GM18519 (cell line): ENCODE data around the gene FOXE1.

Experiments
- ATAC-seq: cut with Tn5 transposase; IDR thresholded peaks from one replicate; pipeline ENCODE4 v1.9.1; 2021; ENCODE audit warnings: mild to moderate bottlenecking, moderate library complexity; ENCODE audit not compliant: unreplicated experiment, low FRiP score

FOXE1 gene

DNA sequence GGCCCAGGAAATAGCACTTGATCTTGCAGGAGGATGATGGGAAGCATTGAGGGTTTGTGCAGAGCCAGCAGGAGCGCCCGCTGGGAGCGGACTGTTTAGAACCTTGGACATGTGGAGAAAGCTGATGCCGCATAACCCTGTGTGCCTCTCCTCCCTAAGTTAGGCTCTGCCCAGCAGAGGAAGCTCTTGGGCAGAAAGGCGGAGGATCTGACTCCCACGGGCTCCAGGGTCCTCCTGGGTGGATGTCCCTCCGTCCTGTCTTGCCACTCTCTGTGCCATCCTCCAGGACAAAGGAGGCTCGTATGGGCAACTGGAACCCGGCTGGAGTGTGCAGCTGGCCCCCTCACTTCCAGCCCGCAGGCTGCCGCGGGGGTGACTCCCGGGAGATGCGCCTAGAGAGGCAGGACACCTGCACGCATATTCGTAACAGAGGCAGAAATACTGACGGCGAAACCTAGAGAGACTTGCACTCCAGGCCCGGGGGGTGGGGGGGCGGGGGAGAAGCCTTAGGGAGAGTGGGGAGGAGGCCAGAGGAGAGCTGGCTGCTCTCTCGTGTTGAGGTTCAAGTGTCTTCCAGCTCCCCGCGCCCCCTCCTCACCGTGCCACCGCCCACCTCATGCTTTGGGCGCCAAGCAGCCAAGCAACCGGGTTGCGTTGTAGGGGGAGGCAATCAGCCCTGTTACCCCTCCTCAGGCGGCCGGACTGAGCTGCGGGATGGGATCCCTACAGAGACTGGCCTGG, 5.4 kb upstream of the FOXE1 start:
- ATAC-seq, result no peak

DNA sequence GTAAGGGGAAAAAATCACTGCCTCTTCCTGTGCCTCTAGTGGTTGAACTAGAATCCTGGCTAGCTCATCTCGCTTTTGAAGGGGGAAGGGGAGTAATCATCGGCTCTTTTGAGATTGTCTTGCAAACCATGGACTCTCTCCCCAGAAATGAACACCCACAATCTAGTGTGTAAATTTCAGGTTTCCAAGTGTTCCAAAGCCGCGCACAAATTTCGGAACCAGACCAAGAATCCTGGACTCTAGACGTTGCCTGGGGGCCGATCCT, 4.9 kb upstream of the FOXE1 start:
- ATAC-seq, result no peak

DNA sequence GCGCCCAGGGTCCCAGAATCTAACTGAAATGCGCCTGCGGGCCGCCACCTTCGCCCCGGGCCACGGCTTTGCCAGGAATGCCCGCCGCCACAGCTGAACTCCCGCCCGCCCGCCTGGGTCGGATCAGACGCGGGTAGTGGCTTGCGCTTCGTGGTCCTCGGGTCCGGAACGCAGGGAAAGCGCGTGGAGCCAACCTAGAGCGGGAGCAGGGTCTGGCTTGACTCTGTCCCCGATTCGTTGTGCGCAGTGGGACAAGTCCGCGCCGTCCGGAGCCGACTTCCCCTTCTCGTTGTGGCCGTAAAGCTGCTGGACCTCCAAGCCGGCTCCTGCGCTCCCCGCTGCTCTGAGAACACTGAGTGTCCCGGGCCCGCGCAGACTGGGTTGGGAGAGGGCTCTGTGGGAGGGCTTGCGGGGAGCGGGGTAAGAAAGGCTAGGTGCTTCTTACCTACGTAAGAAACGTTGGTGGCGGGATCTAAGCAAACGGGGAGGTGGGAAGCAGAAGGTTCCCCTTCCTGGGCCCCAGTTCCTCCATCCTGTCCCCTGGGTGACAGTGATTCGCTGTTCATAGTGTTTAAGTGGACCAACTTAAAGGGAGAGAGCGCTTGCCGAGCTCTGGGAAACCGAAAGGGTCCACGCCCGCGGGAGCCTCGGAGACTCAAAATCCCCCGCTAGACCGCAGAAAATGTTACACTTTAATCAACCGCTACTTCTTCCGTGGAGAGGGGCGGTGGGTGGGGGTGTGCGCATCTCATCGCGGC, 4.4 kb upstream of the FOXE1 start:
- ATAC-seq, result no peak

DNA sequence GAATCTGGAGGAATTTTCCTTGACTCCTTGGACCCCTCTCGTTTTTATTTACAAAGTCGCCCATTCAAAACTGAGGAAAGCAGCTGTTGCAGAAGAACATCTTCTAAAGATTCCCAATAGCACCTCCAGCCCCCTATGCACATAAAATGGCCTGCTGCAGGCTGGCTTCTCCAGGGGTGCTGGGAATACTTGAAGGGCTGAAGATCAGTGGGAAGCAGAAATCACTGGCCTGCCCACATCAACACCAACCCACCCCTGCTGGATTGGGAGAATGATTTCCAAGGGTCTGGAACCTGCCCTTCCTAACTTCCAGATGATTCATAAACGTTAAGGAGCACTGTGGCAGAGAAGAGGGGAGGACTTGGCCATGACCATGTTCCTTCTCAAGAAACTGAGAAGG, 3.0 kb upstream of the FOXE1 start:
- ATAC-seq, result no peak

DNA sequence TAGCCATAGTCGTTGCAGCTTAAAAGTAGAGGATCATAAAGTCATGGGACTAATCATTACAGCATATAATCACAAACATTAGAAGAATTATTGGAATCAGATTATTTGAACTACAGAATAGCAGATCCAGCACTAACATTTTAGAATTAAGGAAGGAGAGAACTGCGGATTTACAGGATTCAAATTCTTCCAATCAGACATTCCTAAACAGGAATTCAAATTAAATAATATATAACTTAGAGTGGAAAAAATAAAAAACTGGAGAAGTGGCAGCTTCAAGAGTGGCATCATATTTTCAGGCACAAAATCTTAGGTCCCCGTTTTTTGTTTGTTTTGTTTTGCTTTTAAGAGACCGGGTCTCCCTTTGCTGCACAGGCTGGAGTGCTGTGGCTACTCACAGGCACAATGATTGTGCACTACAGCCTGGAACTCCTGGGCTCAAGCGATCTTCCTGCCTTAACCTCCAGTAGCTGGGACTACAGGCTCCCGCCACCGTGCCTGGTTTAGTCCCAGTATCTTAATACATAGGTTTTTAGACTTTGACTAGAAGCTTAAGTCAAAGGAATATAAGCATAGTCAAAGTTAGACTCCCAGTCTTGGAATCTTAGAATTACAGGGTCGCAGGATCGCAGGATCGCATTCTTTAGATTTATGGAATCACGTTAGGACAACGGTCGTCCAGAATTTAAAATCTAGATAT, 2.1 kb upstream of the FOXE1 start:
- no peak for ATAC-seq

DNA sequence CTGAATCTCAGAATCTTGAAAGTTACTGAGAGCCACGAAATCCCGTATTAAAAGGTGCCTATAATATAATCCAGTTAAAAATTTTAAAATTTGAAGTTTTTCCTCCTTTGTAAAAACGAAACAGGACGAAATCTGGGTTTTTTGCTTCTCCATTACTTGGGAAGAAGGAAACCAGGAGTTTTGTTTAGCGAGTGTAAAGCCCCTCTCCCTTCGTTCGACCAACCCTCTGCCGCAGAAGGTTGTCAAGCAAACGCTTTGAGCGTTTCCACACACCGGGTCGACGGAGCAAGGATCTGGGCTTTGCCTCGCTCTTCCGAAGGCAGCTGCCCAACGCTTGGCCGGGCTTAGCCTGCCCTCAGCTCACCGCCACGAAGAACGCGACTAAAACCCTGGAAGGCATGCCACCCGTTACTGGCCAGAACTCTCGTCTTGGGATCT, 1.6 kb upstream of the FOXE1 start:
- ATAC-seq, result no peak

DNA sequence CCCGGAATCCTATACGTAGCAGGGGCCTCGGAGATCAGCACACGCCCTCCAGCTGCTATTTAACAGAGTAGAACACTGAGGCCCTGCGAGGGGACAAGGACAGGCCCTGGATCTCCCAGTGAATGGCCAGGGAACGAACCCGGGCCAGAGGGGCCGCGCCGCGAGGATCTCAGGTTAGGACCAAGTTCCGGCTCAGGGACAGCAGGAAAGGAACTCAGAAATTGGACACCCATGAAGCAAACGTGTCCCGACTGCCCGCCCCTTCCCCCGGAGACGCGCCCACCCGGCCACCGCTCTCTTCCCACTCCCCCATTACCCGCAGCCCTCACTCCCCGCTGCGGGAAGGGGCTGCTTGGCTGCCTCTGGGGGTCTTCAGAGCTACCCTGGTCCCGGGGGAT, 1.0 kb upstream of the FOXE1 start:
- ATAC-seq, result no peak

DNA sequence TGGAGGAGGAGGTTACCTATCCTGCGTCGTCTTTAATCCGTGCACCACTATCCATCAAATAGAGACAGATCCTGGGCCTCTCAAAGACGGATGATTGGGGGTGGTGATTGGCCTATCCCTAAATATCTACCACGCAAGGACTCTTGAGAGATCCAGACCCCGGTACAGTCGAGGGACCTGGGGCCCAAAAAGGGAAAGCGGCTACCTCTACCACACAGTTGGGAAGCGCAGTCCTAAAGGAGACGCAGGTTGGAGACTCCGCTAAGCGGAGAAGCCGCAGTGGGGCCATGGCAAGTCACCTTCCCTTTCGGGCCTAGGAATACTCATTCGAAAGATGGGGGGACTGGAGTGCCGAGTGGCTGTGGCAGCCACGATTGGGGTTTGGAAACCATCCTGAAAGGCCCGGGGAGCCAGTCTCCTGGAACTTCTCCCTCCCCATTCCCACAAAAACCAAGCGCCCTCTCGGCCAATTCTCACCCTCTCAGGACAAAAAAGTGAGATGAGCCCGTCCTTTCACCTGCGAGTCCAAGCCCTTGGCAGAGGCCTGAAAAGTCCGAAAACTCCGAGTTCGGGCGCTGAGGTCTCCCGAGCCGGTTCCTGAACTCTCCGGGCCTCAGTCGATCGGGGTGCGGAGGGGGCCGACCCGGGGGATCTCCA, 499 bp upstream of the FOXE1 start:
- no peak for ATAC-seq

DNA sequence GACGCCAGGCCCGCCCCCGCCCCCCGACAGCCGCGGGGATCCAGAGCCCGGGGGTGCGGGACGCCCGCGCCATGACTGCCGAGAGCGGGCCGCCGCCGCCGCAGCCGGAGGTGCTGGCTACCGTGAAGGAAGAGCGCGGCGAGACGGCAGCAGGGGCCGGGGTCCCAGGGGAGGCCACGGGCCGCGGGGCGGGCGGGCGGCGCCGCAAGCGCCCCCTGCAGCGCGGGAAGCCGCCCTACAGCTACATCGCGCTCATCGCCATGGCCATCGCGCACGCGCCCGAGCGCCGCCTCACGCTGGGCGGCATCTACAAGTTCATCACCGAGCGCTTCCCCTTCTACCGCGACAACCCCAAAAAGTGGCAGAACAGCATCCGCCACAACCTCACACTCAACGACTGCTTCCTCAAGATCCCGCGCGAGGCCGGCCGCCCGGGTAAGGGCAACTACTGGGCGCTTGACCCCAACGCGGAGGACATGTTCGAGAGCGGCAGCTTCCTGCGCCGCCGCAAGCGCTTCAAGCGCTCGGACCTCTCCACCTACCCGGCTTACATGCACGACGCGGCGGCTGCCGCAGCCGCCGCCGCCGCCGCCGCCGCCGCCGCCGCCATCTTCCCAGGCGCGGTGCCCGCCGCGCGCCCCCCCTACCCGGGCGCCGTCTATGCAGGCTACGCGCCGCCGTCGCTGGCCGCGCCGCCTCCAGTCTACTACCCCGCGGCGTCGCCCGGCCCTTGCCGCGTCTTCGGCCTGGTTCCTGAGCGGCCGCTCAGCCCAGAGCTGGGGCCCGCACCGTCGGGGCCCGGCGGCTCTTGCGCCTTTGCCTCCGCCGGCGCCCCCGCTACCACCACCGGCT, 1.0 kb downstream of the FOXE1 start:
- ATAC-seq, result no peak

DNA sequence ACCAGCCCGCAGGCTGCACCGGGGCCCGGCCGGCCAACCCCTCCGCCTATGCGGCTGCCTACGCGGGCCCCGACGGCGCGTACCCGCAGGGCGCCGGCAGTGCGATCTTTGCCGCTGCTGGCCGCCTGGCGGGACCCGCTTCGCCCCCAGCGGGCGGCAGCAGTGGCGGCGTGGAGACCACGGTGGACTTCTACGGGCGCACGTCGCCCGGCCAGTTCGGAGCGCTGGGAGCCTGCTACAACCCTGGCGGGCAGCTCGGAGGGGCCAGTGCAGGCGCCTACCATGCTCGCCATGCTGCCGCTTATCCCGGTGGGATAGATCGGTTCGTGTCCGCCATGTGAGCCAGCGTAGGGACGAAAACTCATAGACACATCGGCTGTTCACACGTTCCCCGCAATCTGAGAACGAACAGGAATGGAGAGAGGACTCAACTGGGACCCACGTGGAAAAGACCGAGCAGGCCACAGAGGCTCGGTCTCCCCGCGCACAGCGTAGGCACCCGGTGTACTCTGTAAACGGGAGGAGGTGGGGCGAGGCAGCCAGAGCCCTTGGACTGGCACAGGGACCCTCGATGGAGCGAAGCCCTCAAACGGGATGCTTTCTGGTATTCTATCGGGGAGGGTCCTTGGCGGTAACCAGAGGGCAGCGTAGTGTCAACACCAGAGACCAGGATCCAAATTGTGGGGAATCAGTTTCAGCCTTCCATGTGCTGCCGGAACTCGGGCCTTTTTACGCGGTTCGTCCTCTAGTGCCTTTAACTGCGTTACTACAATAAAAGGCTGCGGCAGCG, 1.9 kb downstream of the FOXE1 start:
- no peak for ATAC-seq

DNA sequence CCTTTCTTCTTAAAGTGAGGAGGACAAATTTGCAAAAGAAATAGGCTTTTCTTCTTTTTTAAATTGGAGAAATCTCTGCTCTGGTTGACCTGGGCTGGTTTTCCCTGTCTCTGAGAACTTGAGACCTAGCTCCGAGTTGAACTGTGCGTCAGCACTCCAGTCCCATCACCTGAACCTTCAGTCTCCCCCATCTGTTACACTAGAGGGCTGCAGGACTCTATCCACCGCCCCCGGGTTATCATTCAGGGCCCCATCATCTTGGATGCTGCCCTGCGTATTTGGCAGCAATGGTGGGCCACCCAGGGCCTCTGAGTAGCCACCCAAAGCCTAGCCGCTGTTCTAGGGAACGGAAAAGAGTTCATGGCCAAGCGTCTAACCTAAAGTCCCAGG, 2.5 kb downstream of the FOXE1 start:
- ATAC-seq, result no peak

DNA sequence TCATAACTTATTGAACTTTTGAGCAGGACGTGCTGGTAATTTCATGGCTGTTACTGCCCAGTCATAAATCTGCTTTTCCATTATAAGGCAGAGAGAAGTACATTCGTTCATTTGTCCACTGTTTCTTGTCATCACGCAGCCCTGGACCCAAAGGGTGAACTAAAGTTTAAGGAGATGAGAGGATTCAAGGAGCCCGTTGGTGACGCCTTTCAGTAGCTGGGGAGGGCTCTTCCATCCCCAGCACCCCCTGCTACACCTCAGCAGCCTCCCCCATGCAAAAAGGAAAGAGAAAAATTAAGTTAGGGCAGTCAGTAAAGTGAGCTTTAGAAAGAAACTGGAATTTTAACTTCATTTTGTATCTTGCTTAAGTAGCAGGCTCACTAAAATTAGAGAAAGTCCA, 2.9 kb downstream of the FOXE1 start:
- ATAC-seq, result no peak

DNA sequence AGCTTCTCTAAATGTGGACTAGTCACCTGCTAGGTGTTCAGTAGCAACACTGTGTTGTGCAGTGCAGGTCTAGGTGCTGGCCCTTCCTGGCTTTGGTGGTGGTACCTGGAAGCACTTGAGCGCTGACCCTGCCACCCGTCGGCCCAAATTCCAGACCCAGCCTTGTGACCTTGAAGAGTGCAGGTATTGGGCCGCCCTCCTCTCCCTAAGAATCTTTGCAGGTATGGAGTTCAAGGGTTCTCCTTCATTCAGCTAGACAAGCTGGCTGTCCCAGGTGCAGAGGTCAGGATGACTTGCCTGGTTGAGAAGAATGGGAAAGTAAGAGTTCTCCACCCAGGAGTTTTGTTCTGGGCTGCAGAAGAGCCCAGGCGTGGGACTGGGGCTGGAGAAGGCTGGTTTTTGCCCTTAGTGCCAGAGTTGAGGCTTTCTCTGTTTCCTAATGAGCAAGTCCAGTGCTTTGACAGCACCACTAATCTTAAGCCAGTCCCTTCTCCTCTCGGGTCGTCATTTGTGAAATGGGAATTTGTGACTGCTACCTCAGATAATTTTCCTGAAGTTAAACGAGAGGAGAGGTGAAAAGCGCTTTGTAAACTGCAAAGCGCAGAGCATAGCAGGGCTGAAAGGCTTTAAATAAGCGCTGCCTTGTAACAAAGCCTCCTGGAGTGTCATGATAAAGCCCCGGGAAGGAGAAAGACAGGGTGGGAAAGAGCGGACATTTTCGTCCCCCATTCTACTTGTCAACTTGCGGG, 4.0 kb downstream of the FOXE1 start:
- no peak for ATAC-seq

DNA sequence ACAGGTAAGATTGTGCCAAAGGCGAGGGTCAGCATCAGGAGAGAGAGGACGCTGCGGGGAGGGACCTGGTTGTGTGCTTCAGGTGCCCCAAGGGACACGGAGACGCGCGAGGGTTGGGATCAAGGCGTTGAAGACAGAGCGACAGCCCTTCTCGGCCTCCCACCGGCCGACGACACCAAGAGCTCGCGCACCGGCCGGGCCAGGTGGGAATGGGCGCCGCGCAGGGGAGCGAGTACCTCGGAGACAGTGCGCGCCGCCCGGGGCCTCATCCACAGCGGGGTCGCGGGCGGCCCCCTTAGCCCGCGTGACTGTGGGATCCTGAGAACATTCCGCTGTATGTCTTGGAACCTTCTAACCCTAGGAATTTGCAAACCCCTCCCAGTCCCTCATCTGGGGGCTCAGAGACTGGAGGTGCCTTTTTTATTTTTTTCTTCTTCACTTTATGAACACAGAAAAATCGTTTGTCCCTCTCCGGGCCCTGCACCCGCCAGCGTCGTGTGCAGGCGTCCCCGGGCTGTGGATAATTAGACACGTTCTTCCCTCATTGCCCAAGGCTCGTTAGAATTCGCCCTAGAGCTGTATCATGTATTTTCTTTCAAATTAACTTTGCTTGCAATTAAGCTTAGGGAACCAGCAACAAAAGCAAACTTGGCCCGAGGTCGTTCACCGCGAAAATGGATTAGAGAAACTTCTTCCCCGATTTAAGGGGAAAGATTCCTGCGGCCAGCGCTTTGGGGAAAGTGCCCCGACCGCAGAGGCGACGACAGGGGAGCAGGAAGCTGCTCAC, 4.8 kb downstream of the FOXE1 start:
- no peak for ATAC-seq

DNA sequence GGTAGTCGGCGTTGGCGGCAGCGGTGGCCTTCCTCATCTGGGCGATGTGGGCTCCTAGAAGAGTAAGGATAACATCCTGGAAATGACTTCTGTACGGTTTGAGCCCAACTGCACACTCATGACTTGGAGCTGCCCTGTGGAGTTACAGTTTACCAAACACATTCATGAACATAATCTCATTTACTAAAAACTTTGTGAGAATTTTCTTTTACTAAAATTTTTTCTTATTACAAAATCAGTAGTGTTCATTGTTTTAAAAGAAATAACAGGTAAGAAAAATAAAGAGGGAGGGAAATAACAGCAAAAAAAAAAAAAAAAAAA, 5.3 kb downstream of the FOXE1 start:
- ATAC-seq, result no peak

DNA sequence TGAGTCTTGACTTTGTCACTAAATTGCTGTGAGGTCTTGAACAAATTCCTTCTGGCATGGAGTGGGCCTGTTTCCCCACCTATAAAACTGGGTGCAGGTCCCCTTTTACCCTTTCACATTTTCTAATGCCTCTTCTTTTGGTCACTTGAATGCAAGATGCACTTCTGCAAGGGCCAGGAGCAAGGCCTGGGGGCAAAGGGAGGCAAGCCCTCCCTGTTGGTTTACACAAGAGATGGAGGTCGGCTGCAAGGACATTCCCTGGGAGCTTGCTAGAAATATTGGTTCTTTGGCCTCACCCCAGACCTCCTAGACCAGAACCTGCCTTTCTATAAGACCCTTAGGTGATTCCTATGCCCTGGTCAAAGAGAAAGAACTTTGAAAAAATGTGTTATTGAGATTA, 5.8 kb downstream of the FOXE1 start:
- ATAC-seq, result no peak

DNA sequence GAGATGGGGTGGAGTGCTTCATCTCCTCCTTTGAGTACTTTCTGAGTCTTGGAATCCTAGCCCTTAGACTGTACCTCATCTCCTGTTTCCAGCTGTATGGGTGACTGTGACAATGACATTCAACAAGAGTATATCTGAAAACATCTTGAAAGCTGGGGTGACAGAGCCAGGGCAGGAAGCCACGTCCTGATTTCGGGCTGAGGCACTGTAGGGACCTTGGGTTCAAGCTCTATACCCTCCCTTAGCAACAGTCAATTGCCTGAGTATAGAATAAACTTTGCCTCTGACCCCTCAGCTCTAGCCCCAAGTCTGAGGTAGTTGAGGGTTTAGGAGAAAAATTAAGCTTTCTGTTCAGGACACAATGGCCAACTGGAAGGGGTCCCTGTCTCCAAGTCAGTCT, 6.3 kb downstream of the FOXE1 start:
- ATAC-seq, result no peak

DNA sequence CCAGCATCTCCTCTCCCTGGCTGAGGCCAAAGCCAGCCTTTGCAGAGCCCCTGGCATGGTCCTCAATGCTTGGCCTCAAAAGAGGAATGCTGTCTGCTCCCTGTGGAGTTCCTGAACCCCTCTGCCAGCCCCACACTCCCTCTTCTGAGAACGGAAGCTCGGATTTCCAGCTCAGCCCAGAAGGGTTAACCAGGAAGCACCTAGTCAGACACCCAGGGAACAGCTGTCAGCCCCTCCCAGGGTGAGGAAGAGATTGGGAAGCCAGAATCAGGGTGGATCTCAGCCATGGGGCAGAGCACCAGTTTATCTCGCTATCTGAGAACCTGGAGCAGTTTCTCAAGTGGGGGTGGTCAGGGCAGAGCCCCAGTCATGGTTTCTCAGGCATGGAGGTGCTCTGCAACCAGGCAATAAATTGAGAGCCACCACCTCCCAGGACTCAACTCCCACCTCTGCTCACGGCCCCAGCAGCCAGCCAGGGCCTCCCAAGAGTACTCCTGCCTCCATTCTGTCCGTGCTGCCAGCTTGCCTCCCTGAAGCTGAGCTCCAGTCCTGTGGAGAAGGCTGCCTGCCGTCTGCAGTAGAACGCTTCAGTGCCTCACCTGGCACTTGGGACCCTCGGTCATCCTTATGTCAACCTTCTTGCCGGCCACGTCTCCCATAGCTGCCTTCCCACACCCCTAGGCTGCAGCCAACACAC, 7.6 kb downstream of the FOXE1 start:
- no peak for ATAC-seq
